ENCODE measurements around the gene CDK5RAP2.

GRCh38 chr9:120423812-120424211 is 156.2 kb downstream of the CDK5RAP2 start:
- no peak for TF ChIP-seq EZH2 (IDR thresholded peaks at IDR 0.05; ENCODE audit: borderline replicate concordance)
- TF ChIP-seq, protein P1, sequence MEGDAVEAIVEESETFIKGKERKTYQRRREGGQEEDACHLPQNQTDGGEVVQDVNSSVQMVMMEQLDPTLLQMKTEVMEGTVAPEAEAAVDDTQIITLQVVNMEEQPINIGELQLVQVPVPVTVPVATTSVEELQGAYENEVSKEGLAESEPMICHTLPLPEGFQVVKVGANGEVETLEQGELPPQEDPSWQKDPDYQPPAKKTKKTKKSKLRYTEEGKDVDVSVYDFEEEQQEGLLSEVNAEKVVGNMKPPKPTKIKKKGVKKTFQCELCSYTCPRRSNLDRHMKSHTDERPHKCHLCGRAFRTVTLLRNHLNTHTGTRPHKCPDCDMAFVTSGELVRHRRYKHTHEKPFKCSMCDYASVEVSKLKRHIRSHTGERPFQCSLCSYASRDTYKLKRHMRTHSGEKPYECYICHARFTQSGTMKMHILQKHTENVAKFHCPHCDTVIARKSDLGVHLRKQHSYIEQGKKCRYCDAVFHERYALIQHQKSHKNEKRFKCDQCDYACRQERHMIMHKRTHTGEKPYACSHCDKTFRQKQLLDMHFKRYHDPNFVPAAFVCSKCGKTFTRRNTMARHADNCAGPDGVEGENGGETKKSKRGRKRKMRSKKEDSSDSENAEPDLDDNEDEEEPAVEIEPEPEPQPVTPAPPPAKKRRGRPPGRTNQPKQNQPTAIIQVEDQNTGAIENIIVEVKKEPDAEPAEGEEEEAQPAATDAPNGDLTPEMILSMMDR (IDR thresholded peaks at IDR 0.05; ENCODE audit: poor library complexity): no peak
